K562 (cell line): ENCODE measurements around the gene RNLS. TPM values are rescaled to one million over a fixed set of nuclear protein-coding genes. Genes with fewer than 3 reads are reported as not detected.

Experiments used
- ATAC-seq: fragments of 200-7000 bp; cut with Tn5 transposase; 3 replicates; pipeline ENCODE4 v1.9.1; 2020; ENCODE audit warnings: moderate library complexity
- BruUV-seq: library from RNA; stranded (reverse); fragments of 400-500 nt; replicated peaks from 2 replicates; lab custom pipeline; 2021; lab: Mats Ljungman, UMichigan
- CTCF ChIA-PET: fragments of 300-600 bp; formaldehyde crosslinking; extraction: SDS; loops from one replicate; lab custom pipeline; 2021; ENCODE audit warnings: low intra/inter-chr PET ratio; lab: Yijun Ruan, JAX
- POLR2A ChIA-PET: fragments of 300-600, 350-650 bp; sonication (Branson Sonifier 250); formaldehyde crosslinking; extraction: SDS; loops from one replicate; lab custom pipeline; 2021; ENCODE audit warnings: antibody characterized with exemption, inconsistent platforms; lab: Yijun Ruan, JAX
- DNase-seq, 4 experiments: peaks; one replicate each; pipeline versions ENCODE4 v3.0.0 to v3.0.0-alpha.2; 2011 to 2018; ENCODE audit warnings: low spot score in 3 of 4, mixed read lengths in 3 of 4; ENCODE audit errors: extremely low read depth in 1 of 4
- FAIRE-seq: peaks from 2 replicates; lab custom pipeline; 2011; peaks lifted over from hg19 to GRCh38; lab: Jason Lieb, UNC
- H2AFZ ChIP-seq: 2 replicates; pipeline ENCODE4 v1.6.0; 2011; ENCODE audit warnings: low read depth, low read length, control low read depth, inconsistent platforms
- H3K27ac ChIP-seq: fragments of 200-600 bp; 3 replicates; pipeline ENCODE4 v1.8.0; 2011; ENCODE audit warnings: low read depth, mild to moderate bottlenecking, control low read depth, inconsistent platforms, low read length, moderate library complexity, mixed read lengths; ENCODE audit errors: extremely low read depth
- H3K27me3 ChIP-seq, 2 experiments: fragments of 300-600 bp in 1 of 2; 2 replicates in 1 of 2; 3 replicates in 1 of 2; pipeline versions ENCODE4 v1.6.0 to v1.8.0; 2011; ENCODE audit warnings: inconsistent platforms in 2 of 2, low read length in 2 of 2, mild to moderate bottlenecking in 1 of 2, mixed read lengths in 1 of 2, moderate library complexity in 1 of 2; ENCODE audit not compliant: control insufficient read depth in 2 of 2, insufficient read depth in 2 of 2
- H3K36me3 ChIP-seq: fragments of 300-600 bp; 3 replicates; pipeline ENCODE4 v1.8.0; 2011; ENCODE audit warnings: mild to moderate bottlenecking, low read length, inconsistent platforms; ENCODE audit not compliant: control insufficient read depth, insufficient read depth
- H3K4me1 ChIP-seq, 2 experiments: fragments of 200-600 bp in 1 of 2; replicated peaks in 1 of 2; 2 replicates in 1 of 2; 3 replicates in 1 of 2; pipeline versions ENCODE4 v1.5.1 to v1.8.0; 2011; ENCODE audit warnings: inconsistent platforms in 2 of 2, low read length in 2 of 2, mild to moderate bottlenecking in 1 of 2, mixed read lengths in 1 of 2, moderate library complexity in 1 of 2; ENCODE audit not compliant: control insufficient read depth in 2 of 2, insufficient read depth in 2 of 2
- H3K4me2 ChIP-seq: 2 replicates; pipeline ENCODE4 v1.6.1; 2011; ENCODE audit warnings: low read length, control low read depth, inconsistent platforms, mixed read lengths; ENCODE audit not compliant: insufficient read depth
- H3K4me3 ChIP-seq: fragments of 200-600 bp; sonication (generic), shearing (Covaris generic); 2 replicates; pipeline ENCODE4 v1.5.1; 2016; ENCODE audit warnings: control low read depth, inconsistent platforms
- H3K79me2 ChIP-seq: fragments of 200-600 bp; 3 replicates; pipeline ENCODE4 v1.8.0; 2011; ENCODE audit warnings: low read length, inconsistent platforms; ENCODE audit not compliant: control insufficient read depth, insufficient read depth
- H3K9ac ChIP-seq, 2 experiments: 2 replicates each; pipeline versions ENCODE4 v1.6.0 to v1.6.1; 2011; ENCODE audit warnings: low read depth in 2 of 2, low read length in 2 of 2, control low read depth in 1 of 2, inconsistent platforms in 1 of 2, mild to moderate bottlenecking in 1 of 2, mixed read lengths in 1 of 2; ENCODE audit not compliant: insufficient read depth in 1 of 2
- H3K9me1 ChIP-seq: one replicate; pipeline ENCODE4 v1.6.0; 2011; ENCODE audit warnings: inconsistent platforms, mild to moderate bottlenecking, low read length, moderate library complexity; ENCODE audit not compliant: control insufficient read depth, insufficient read depth
- H3K9me3 ChIP-seq: replicated peaks from 2 replicates; pipeline ENCODE4 v1.5.1; 2011; ENCODE audit warnings: low read depth, low read length, inconsistent platforms; ENCODE audit not compliant: control insufficient read depth, insufficient read depth
- H4K20me1 ChIP-seq: replicated peaks from 2 replicates; pipeline ENCODE4 v1.6.1; 2011; ENCODE audit warnings: low read length, inconsistent platforms, mixed read lengths; ENCODE audit not compliant: control insufficient read depth, insufficient read depth
- ASH1L ChIP-seq: fragments of 450-650 bp; IDR thresholded peaks from 2 replicates; pipeline ENCODE4 v1.6.1; 2018; ENCODE audit warnings: borderline replicate concordance, mild to moderate bottlenecking, low read depth; ENCODE audit not compliant: partially characterized antibody
- FOXJ2 ChIP-seq: fragments of 200-800 bp; sonication (Bioruptor generic); IDR thresholded peaks from 2 replicates; pipeline ENCODE4 v1.6.1; 2016; ENCODE audit warnings: missing genetic modification characterization, missing compliant biosample characterization
- XRCC4 ChIP-seq: IDR thresholded peaks from one replicate; pipeline ENCODE4 v1.6.1; 2011; ENCODE audit not compliant: insufficient read depth, insufficient read length; ENCODE audit errors: extremely low read depth
- ZNF507 ChIP-seq: conservative IDR thresholded peaks from 2 replicates; pipeline ENCODE4 v1.6.1; 2017; ENCODE audit warnings: missing genetic modification characterization, missing compliant biosample characterization
- WGBS: fragments of 100-300 bp; shearing (Covaris generic); methylation state at CpG from one replicate; pipeline ENCODE4 v1.1.6; 2016; ENCODE audit warnings: low coverage, mixed read lengths; ENCODE audit not compliant: insufficient coverage; ENCODE audit errors: missing lambda C conversion rate; 5-methylcytosine and 5-hydroxymethylcytosine counted together
- in situ Hi-C: fragments of 300-500 bp; cut with MboI; formaldehyde crosslinking; loops from 4 replicates; pipeline ENCODE4 v1.15.0; 2018; ENCODE audit warnings: inconsistent platforms, mixed read lengths
- intact Hi-C: fragments of 100-400 bp; cut with micrococcal nuclease; formaldehyde crosslinking; loops from 2 replicates; pipeline ENCODE4 v1.14.2; 2022
- polyA plus RNA-seq, 8 experiments: library from polyadenylated mRNA; depleted of rRNA in 4 of 8; stranded (reverse) in 5 of 8; unstranded in 3 of 8; fragments of >200 nt; fragmentation: Nextera tagmentation in 2 of 8; fragmentation: Illumina TruSeq in 1 of 8; extraction: Ambion mirVana in 2 of 8; extraction: Trizol in 1 of 8; gene quantifications; 2 replicates each; pipeline versions ENCODE4 v1.2.1 to v1.2.3, GENCODE V29; 2011 to 2014; ENCODE audit warnings: inconsistent platforms in 1 of 8, missing spikeins in 1 of 8
- total RNA-seq, 7 experiments: library from RNA; depleted of rRNA in 6 of 7; stranded (reverse); fragments of >200 nt in 6 of 7; fragmentation: Illumina TruSeq in 2 of 7; extraction: Trizol in 2 of 7; gene quantifications; 2 replicates each; pipeline versions ENCODE4 v1.2.1 to v1.2.3, GENCODE V29; 2011 to 2021; ENCODE audit warnings: low replicate concordance in 1 of 7
- TF ChIP-seq, protein P1 (sequence below): fragments of 450-650 bp; formaldehyde crosslinking; IDR thresholded peaks from 2 replicates; pipeline ENCODE4 v1.4.0; 2022; ENCODE audit warnings: missing genetic modification characterization
- TF ChIP-seq, protein P2 (sequence below), 2 experiments: fragments of 450-650 bp; IDR thresholded peaks; 2 replicates each; pipeline ENCODE4 v1.6.1; 2016; ENCODE audit warnings: mild to moderate bottlenecking in 2 of 2, borderline replicate concordance in 1 of 2, low read depth in 1 of 2, moderate library complexity in 1 of 2
- TF ChIP-seq, protein P3 (sequence below): IDR thresholded peaks from 2 replicates; pipeline ENCODE4 v1.6.1; 2014; ENCODE audit warnings: antibody characterized with exemption
- TF ChIP-seq, protein P4 (sequence below): fragments of 250-450 bp; sonication (Bioruptor Pico); IDR thresholded peaks from 2 replicates; pipeline ENCODE4 v1.9.0; 2021; ENCODE audit warnings: mild to moderate bottlenecking, inconsistent platforms

The RNLS gene
- total and polyA plus RNA-seq, 9 of the 15 experiments (the other 6 are each of a cell fraction or from before 2014, with no cell fraction given): 0.14 to 0.72 (median 0.41) TPM; not detected in 3

DNA sequence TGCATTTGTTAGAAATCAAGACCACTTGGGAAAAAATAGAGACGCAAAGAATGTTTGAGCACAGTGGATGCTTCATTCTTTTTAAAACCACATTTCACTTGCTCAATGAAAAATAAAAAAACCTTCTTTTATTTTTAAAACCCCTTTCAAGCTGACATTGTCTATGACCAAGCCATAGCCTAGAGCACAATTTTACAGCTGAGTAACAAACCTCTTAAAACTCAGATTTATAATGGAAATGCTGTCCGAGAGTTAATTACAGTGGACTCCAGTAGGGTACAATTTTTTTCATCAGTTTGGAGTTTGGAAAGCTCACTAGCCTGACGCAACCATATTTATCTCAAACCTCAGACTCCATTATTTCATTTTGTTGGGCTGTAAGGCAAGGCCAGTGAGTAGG, 116.3 kb downstream of the RNLS start:
- no TSS peak for BruUV-seq
- no peak for DNase-seq
- FAIRE-seq: no peak
- no peak overlapping the region for H3K4me3 ChIP-seq
- no peaks in the 10 kb centered on the region for H4K20me1 ChIP-seq
- no peaks in the 10 kb centered on the region for H3K9me1 ChIP-seq
- no peaks in the 10 kb centered on the region for H3K4me1 ChIP-seq
- H3K4me2 ChIP-seq: no peak overlapping the region
- intact Hi-C loops (no loop called here), in situ Hi-C loops (no loop called here)
- H2AFZ ChIP-seq: no peak overlapping the region
- H3K79me2 ChIP-seq: no peaks in the 10 kb centered on the region
- ATAC-seq: no peak
- H3K9ac ChIP-seq: no peak overlapping the region
- ChIA-PET CTCF (no interaction called here), POLR2A (no interaction called here)
- WGBS: 3% methylated on average over 3 of the region's 3 CpGs
- no peak overlapping the region for H3K27ac ChIP-seq
- H3K36me3 ChIP-seq: no peaks in the 10 kb centered on the region
- H3K9me3 ChIP-seq: no peaks in the 10 kb centered on the region
- H3K27me3 ChIP-seq: no peaks in the 10 kb centered on the region
- TF ChIP-seq FOXJ2 (tag): no peak
- TF ChIP-seq, protein P1, sequence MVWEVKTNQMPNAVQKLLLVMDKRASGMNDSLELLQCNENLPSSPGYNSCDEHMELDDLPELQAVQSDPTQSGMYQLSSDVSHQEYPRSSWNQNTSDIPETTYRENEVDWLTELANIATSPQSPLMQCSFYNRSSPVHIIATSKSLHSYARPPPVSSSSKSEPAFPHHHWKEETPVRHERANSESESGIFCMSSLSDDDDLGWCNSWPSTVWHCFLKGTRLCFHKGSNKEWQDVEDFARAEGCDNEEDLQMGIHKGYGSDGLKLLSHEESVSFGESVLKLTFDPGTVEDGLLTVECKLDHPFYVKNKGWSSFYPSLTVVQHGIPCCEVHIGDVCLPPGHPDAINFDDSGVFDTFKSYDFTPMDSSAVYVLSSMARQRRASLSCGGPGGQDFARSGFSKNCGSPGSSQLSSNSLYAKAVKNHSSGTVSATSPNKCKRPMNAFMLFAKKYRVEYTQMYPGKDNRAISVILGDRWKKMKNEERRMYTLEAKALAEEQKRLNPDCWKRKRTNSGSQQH (CRISPR knock-in tag): no peak
- no peak for TF ChIP-seq XRCC4
- TF ChIP-seq ASH1L: no peak
- TF ChIP-seq, protein P2, sequence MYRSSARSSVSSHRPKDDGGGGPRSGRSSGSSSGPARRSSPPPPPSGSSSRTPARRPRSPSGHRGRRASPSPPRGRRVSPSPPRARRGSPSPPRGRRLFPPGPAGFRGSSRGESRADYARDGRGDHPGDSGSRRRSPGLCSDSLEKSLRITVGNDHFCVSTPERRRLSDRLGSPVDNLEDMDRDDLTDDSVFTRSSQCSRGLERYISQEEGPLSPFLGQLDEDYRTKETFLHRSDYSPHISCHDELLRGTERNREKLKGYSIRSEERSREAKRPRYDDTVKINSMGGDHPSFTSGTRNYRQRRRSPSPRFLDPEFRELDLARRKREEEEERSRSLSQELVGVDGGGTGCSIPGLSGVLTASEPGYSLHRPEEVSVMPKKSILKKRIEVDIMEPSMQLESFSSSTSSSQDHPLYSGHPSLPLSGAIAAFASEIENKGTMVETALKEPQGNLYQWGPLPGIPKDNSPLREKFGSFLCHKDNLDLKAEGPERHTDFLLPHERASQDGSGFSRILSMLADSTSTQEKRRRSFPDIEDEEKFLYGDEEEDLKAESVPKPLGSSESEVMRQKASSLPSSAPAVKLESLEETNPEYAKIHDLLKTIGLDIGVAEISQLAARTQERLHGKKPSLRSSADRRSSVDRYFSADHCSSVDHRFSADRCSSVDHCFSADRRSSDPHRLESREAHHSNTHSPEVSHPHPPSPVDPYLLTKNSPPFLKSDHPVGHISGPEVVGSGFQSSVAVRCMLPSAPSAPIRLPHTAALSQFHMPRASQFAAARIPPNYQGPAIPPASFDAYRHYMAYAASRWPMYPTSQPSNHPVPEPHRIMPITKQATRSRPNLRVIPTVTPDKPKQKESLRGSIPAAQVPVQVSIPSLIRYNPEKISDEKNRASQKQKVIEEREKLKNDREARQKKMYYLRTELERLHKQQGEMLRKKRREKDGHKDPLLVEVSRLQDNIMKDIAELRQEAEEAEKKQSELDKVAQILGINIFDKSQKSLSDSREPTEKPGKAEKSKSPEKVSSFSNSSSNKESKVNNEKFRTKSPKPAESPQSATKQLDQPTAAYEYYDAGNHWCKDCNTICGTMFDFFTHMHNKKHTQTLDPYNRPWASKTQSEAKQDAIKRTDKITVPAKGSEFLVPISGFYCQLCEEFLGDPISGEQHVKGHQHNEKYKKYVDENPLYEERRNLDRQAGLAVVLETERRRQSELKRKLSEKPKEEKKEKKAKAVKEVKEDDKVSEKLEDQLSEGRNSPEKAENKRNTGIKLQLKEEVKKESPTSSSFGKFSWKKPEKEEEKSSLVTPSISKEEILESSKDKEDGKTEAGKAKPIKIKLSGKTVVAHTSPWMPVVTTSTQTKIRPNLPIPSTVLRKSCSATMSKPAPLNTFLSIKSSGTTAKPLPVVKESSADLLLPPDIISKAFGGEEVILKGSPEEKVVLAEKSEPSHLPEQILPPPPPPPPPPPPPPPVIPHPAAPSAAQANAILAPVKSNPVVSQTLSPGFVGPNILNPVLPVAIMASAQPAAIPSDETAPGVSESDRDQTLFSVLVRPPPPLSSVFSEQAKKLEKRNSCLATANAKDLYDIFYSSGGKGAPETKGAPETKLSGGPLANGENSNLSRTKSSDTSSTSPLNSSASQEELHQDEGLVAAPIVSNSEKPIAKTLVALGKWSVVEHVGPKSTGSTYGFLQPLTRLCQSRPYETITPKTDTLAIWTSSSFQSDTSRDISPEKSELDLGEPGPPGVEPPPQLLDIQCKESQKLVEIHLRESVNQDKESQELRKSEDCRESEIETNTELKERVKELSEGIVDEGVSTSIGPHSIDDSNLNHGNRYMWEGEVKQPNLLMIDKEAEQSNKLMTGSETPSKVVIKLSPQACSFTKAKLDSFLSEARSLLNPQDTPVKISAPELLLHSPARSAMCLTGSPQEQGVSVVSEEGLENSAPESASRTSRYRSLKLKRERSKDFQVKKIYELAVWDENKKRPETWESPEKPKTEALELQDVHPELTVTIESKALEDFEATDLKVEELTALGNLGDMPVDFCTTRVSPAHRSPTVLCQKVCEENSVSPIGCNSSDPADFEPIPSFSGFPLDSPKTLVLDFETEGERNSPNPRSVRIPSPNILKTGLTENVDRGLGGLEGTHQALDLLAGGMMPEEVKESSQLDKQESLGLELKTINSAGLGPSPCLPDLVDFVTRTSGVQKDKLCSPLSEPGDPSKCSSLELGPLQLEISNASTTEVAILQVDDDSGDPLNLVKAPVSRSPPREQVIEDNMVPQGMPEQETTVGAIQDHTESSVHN (IDR thresholded peaks at IDR 0.05; ENCODE audit: borderline replicate concordance in 1 of 2, low read depth in 1 of 2): no peak
- TF ChIP-seq, protein P3, sequence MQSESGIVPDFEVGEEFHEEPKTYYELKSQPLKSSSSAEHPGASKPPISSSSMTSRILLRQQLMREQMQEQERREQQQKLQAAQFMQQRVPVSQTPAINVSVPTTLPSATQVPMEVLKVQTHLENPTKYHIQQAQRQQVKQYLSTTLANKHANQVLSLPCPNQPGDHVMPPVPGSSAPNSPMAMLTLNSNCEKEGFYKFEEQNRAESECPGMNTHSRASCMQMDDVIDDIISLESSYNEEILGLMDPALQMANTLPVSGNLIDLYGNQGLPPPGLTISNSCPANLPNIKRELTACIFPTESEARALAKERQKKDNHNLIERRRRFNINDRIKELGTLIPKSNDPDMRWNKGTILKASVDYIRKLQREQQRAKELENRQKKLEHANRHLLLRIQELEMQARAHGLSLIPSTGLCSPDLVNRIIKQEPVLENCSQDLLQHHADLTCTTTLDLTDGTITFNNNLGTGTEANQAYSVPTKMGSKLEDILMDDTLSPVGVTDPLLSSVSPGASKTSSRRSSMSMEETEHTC: no peak
- TF ChIP-seq, protein P4, sequence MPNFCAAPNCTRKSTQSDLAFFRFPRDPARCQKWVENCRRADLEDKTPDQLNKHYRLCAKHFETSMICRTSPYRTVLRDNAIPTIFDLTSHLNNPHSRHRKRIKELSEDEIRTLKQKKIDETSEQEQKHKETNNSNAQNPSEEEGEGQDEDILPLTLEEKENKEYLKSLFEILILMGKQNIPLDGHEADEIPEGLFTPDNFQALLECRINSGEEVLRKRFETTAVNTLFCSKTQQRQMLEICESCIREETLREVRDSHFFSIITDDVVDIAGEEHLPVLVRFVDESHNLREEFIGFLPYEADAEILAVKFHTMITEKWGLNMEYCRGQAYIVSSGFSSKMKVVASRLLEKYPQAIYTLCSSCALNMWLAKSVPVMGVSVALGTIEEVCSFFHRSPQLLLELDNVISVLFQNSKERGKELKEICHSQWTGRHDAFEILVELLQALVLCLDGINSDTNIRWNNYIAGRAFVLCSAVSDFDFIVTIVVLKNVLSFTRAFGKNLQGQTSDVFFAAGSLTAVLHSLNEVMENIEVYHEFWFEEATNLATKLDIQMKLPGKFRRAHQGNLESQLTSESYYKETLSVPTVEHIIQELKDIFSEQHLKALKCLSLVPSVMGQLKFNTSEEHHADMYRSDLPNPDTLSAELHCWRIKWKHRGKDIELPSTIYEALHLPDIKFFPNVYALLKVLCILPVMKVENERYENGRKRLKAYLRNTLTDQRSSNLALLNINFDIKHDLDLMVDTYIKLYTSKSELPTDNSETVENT (CRISPR knock-in tag): no peak
- no peak for TF ChIP-seq ZNF507
